ENCODE data around the gene SIL1.

DNA sequence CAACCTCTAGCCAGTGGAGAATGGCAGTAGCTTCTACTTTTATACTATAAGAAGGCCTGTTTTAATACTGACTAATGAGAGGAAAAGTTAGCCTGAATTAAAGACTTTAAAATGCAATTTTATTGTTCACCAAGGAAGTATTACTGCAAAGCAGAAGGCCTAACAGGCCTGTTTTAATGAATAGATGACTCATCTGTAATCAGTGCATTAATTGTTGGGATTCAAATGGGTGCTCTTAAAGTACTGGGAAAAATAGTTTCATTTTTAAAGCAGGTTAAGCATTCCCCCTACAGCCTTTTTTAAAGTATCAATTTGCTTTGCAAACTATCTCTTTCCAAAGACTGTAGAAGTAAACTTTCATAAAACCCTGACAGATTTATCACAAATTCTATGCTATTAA is 147.7 kb downstream of the SIL1 start:
- TF ChIP-seq EZH2 (IDR thresholded peaks at IDR 0.05; ENCODE audit: insufficient read depth, poor library complexity, severe bottlenecking) = no peak
- no peak for TF ChIP-seq EZH2phosphoT487 (IDR thresholded peaks at IDR 0.05; ENCODE audit: insufficient read depth, low read depth)
